Gastroesophageal sphincter (tissue), 3 donors: ENCODE results near the gene HRNR.

ENCODE experiments used
- EP300 ChIP-seq: sonication (generic); formaldehyde crosslinking; IDR thresholded peaks from one replicate; pipeline ENCODE4 v1.6.1; 2017; ENCODE audit warnings: antibody characterized with exemption, mild to moderate bottlenecking
- POLR2AphosphoS5 ChIP-seq: sonication (generic); formaldehyde crosslinking; IDR thresholded peaks from one replicate; pipeline ENCODE4 v1.6.1; 2017; ENCODE audit warnings: antibody characterized with exemption
- TF ChIP-seq, protein P1 (sequence below), 4 experiments: fragments of 200-600 bp in 2 of 4; fragments of 450-650 bp in 2 of 4; sonication (generic) in 1 of 4; IDR thresholded peaks; one replicate each; pipeline ENCODE4 v1.5.1; 2017 to 2019; ENCODE audit warnings: antibody characterized with exemption in 4 of 4, mild to moderate bottlenecking in 2 of 4, moderate library complexity in 2 of 4

DNA sequence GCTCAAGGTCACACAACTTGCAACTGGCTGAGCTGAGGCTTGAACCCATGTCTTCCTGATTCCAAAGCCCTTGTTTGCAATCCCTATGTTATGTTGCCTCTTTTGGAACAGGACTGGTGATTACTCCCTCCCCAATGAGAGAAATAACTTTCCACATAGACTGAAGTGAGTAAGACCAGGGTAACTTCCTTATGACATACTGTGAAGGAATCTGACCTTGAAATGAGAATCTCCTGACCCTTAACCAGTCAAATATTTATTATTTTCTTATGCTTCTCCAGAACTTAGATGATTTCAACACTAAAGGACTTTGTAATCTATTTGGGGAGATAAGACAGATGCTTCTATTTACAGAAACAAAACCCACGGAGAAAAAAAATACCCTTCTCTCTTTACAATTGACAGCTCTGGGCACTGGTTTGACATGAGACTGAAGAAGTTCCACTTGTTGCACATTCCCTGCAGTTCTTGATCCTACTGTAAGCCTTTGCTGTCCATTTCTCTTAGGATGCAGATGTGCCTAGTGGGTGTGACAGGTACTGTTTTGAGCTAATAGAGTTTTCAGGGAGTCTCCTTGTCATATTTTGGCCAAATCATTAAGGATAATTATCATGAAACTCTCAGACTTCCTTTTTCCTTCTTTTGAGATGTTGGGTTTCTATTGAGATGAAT, 61.1 kb downstream of the HRNR start:
- TF ChIP-seq EP300 (no peak), POLR2AphosphoS5 (no peak)
- TF ChIP-seq, protein P1, sequence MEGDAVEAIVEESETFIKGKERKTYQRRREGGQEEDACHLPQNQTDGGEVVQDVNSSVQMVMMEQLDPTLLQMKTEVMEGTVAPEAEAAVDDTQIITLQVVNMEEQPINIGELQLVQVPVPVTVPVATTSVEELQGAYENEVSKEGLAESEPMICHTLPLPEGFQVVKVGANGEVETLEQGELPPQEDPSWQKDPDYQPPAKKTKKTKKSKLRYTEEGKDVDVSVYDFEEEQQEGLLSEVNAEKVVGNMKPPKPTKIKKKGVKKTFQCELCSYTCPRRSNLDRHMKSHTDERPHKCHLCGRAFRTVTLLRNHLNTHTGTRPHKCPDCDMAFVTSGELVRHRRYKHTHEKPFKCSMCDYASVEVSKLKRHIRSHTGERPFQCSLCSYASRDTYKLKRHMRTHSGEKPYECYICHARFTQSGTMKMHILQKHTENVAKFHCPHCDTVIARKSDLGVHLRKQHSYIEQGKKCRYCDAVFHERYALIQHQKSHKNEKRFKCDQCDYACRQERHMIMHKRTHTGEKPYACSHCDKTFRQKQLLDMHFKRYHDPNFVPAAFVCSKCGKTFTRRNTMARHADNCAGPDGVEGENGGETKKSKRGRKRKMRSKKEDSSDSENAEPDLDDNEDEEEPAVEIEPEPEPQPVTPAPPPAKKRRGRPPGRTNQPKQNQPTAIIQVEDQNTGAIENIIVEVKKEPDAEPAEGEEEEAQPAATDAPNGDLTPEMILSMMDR (IDR thresholded peaks at IDR 0.05), result no peak
